Measurements from ENCODE around the gene SH3RF3. TPM values are rescaled to one million over a fixed set of nuclear protein-coding genes. Genes with fewer than 3 reads are reported as not detected.

The SH3RF3 gene
- total and polyA plus RNA-seq, 2 of the 13 experiments (the other 11 are each of a cell fraction or from before 2014, with no cell fraction given): 0.04 TPM; not detected in 1

GRCh38 chr2:109347626-109348025 is 218.6 kb downstream of the SH3RF3 start:
- no peak overlapping the region for H3K9ac ChIP-seq (ENCODE audit: insufficient read depth, low read depth, low read length)
- no peak overlapping the region for H3K4me3 ChIP-seq (replicated peaks in 1 of 3; ENCODE audit: insufficient read depth in 1 of 3, low read depth in 2 of 3, low read length in 3 of 3)
- no peak overlapping the region for H3K4me2 ChIP-seq (ENCODE audit: low read depth, low read length)
- H3K79me2 ChIP-seq (ENCODE audit: insufficient read depth, low read length): no peaks in the 10 kb centered on the region
- H3K27me3 ChIP-seq (ENCODE audit: control insufficient read depth in 1 of 2, insufficient read depth in 2 of 2, low read length in 2 of 2): peaks cover 3 to 27% of the 10 kb centered on the region in 2 experiments; a peak in 3 of 5 replicates
- POLR2A ChIA-PET: no interaction called here
- H2AFZ ChIP-seq (ENCODE audit: low read length): no peak overlapping the region
- no peak overlapping the region for H3K27ac ChIP-seq (ENCODE audit: extremely low read length, insufficient read depth, low read length)
- no peaks in the 10 kb centered on the region for H4K20me1 ChIP-seq (ENCODE audit: insufficient read depth, low read length)
- no peaks in the 10 kb centered on the region for H3K4me1 ChIP-seq (ENCODE audit: insufficient read depth, low read length)
- intact Hi-C loops (cut with micrococcal nuclease; ENCODE audit: unreplicated experiment): no loop called here
- TF ChIP-seq ONECUT2 (CRISPR knock-in tag; IDR thresholded peaks at IDR 0.05): no peak
- no peak for TF ChIP-seq ZNF33A (CRISPR knock-in tag; IDR thresholded peaks at IDR 0.05; ENCODE audit: borderline replicate concordance)
- TF ChIP-seq CBX2 (IDR thresholded peaks at IDR 0.05; ENCODE audit: low read depth, low read length): no peak
- no peak for TF ChIP-seq CBX2 (CRISPR knock-in tag; IDR thresholded peaks at IDR 0.05; ENCODE audit: low read depth)
- TF ChIP-seq NCOA1 (CRISPR knock-in tag; IDR thresholded peaks at IDR 0.05): no peak
- no peak for TF ChIP-seq FOSL2 (CRISPR knock-in tag; IDR thresholded peaks at IDR 0.05)
- TF ChIP-seq SIX1 (CRISPR knock-in tag; IDR thresholded peaks at IDR 0.05; ENCODE audit: borderline replicate concordance): no peak
- TF ChIP-seq KDM5A (IDR thresholded peaks at IDR 0.05; ENCODE audit: borderline replicate concordance, low read length): no peak
- TF ChIP-seq, protein P1, sequence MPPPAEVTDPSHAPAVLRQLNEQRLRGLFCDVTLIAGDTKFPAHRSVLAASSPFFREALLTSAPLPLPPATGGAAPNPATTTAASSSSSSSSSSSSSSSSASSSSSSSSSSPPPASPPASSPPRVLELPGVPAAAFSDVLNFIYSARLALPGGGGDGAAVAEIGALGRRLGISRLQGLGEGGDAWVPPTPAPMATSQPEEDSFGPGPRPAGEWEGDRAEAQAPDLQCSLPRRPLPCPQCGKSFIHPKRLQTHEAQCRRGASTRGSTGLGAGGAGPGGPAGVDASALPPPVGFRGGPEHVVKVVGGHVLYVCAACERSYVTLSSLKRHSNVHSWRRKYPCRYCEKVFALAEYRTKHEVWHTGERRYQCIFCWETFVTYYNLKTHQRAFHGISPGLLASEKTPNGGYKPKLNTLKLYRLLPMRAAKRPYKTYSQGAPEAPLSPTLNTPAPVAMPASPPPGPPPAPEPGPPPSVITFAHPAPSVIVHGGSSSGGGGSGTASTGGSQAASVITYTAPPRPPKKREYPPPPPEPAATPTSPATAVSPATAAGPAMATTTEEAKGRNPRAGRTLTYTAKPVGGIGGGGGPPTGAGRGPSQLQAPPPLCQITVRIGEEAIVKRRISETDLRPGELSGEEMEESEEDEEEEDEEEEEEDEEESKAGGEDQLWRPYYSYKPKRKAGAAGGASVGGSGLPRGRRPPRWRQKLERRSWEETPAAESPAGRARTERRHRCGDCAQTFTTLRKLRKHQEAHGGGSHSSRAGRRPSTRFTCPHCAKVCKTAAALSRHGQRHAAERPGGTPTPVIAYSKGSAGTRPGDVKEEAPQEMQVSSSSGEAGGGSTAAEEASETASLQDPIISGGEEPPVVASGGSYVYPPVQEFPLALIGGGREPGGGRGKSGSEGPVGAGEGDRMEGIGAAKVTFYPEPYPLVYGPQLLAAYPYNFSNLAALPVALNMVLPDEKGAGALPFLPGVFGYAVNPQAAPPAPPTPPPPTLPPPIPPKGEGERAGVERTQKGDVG (CRISPR knock-in tag; IDR thresholded peaks at IDR 0.05; ENCODE audit: borderline replicate concordance): no peak
- no peak for TF ChIP-seq ZNF761 (CRISPR knock-in tag; conservative IDR thresholded peaks at IDR 0.05)
- TF ChIP-seq SNAPC5 (CRISPR knock-in tag; IDR thresholded peaks at IDR 0.05; ENCODE audit: borderline replicate concordance): no peak
- TF ChIP-seq FOXK2 (IDR thresholded peaks at IDR 0.05): no peak
- no peak for TF ChIP-seq ZNF772 (CRISPR knock-in tag; IDR thresholded peaks at IDR 0.05)
- TF ChIP-seq NFRKB (IDR thresholded peaks at IDR 0.05): no peak
- in situ Hi-C loops (cut with HindIII; ENCODE audit: extremely low pct_ligation_motif_present, low pct_unique_long_range_greater_than_20kb): no loop called here
- DNase-seq (ENCODE audit: low spot score) (no peak), ATAC-seq (no peak), FAIRE-seq (no peak)
- H3K36me3 ChIP-seq (replicated peaks in 1 of 2; ENCODE audit: control insufficient read depth in 1 of 2, insufficient read depth in 2 of 2, low read length in 2 of 2): no peaks in the 10 kb centered on the region
- no TSS peak for BruUV-seq (replicated peaks)
- 50% methylated on average over 11 of the region's 13 CpGs for WGBS (ENCODE audit: low lambda C conversion rate)
- H3K9me3 ChIP-seq (ENCODE audit: low read length): no peaks in the 10 kb centered on the region
- CTCF ChIA-PET (ENCODE audit: low intra/inter-chr PET ratio, low total read pairs): no interaction called here
